ENCODE results near the gene LAMA3.
A peak's percentile ranks its signal among the peaks of the same experiment; 100 is the strongest.

Gene LAMA3

DNA sequence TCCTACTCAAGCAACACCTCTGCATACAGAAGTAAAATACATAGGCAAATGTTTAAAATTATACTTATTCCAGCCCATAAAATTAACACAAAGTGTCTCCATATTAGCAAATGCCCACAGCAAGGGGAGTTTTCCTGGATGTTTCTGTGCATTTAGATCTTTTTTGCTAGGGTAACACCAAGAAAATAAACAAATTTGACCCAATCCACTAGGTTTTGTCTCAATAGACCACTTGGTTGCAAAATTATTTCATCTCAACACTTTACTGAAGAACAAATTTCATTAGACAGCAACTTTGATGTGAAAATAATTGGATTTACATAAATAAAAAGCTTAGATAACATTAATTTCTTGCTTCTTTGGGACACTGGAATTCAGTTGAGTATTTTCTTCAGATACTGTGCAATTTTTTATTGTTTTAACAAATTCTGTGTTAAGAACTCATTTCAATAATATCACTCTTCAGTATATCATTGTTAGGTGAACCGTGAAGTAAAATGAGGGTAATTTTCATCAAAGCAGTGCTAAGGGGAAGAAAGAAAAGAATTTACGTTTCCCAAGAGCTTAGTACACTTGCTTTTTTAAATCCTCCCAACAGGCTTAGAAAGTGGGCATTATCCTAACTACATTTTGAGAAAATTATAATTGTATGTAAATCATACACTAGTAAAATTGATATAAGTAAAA is 191.8 kb downstream of the LAMA3 start:
- no peak for DNase-seq

DNA sequence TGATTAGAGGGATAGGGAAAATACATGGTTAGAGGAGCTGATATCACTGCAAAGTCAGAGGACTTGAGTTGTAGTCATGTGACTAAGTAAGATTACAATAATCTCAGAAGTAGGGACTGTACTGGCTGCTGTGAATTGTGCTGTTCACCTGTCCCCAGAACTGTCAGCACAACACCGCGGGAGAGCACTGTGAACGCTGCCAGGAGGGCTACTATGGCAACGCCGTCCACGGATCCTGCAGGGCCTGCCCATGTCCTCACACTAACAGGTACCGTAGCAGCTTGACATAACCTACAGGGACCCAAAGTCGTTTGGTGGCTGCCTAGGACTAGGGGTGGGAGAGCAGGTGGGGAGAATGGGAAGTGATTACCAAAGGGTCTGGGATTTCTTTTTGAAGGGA is 192.5 kb downstream of the LAMA3 start:
- no peak for DNase-seq

DNA sequence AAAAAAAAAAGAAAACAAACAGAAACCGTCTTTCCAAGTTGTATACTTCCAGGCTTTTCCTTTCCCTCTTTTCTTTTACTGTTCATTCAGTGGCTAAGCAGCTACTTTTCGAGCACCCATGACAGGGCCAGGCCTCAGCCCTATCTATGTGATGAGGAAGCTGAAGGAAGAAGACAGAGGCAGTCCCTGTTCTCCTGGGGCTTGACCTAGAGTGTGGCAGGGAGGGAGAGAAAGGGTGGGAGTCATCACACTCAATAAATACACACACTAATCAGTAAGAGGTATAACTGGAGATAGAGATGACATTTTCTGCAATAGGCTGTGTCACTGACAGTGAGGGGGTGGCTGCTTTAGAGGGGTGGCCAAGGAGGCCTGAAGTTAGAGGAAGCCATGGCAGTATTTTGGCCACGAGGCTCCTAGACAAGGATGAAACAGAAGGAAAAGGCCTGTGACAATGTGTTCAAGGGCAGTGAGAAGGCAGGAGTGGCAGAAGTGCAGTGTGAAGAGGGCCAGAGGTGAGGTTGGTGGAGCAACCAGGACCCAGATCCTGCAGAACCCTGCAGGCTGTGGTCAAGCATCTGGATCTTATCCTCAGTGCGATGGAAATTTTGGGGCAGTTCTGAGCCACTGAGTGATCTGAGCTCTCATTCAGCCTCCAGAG is 193.5 kb downstream of the LAMA3 start:
- DNase-seq, result no peak

DNA sequence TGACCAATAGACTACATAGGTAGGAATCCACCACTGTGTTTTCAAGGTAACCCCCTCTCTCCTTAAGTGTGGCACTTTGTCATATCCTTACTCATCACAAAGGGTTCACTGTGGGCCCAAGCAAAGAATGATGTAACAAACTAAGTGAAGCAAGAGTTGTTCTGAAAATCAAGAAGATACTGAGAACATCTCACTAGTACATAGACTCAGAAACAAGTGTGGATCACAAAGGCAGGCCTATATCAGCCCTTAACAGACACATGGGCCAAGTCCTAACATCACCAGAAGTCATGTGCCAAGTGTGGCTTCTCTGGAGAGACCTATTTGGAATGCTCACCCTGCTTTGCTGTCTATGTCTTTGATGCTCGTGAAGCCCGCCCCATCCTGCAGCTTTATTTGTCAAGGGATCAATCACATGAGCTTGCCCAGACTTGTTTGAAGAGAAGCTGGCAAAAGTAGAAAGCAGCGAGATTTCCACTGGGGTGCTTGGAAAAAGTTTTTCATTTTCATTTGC is 194.1 kb downstream of the LAMA3 start:
- DNase-seq, result no peak

DNA sequence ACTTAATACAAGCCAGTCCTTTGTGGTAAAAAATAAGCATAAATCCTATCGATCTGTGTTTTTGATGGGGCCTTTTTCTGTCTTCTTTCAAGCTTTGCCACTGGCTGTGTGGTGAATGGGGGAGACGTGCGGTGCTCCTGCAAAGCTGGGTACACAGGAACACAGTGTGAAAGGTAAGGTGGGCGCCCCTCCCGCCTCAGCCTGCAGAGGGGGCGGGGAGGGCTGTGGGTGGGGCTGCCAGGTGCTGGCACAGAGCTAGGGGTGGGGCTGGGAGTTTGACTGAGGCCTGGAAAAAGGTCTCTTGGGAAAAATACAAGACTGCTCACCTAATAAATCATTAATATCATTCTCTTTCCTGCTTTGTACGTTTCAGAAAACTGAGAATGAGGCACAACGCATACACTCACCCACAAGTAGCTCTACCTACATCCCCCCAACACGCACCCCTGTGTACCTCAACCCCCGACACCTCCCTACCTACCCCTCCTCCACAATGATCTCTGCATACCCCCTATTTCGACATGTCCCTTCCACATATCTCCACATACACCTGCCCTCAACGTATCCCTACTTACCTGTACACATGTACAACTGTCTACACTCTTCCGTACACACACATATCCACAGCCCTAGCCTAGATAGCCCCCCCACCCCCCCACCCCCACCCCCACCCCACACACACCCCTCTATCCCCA is 195.6 kb downstream of the LAMA3 start:
- DNase-seq, result no peak

DNA sequence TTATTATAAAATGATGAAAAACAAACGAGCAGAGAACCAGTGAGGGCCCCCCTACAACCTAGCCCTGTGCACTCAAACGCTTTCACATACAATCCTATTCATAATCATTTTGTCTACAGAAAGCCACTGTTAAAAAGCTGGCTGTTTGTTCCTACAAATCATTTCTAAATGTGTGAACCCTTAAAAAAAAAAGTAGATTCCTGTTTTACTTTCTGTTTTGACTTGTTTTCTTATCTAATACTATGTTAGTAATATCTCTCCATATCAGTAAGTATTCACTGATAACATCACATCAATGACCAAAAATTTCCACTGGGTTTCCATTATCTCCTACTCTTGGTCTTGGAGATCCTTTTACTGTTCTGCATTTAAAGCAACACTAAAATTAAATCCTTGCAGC is 196.5 kb downstream of the LAMA3 start:
- DNase-seq, result no peak

DNA sequence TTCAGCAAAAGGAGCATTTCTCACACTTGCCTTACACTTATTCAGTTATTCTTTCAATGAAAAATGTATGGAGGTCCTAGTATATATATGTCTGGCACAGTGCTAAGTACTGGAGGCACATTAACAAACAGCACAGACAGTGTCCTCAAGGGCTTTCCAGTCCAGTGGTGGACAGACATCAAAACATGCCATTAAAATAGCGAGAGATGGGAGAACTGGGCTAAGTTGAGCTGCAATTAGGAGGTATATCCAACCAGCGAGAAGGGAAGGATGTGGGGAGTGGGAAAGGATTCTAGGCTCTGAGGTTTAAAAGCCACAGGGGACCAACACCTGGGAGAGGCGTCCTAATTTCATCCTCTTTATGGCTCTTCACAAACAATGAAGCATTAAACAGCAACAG is 197.8 kb downstream of the LAMA3 start:
- no peak for DNase-seq

DNA sequence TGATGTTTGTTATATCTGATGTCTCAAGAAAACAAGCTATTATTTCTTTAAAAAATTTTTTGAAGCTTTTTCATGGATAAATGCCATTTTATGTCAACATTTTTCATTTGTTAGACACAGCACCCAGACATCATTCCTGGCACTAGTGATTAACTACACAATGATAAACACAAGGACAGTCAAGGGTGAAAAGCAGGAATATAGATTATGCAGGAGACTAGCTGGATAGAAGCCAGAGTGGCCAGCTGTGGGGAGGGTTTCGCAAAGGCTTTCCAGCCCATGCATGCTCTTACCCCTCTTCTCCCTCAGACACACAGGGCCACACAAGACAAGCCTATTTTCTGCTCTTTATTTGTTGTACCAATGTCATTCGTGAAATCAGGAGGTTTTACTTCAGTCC is 198.2 kb downstream of the LAMA3 start:
- DNase-seq, result no peak

DNA sequence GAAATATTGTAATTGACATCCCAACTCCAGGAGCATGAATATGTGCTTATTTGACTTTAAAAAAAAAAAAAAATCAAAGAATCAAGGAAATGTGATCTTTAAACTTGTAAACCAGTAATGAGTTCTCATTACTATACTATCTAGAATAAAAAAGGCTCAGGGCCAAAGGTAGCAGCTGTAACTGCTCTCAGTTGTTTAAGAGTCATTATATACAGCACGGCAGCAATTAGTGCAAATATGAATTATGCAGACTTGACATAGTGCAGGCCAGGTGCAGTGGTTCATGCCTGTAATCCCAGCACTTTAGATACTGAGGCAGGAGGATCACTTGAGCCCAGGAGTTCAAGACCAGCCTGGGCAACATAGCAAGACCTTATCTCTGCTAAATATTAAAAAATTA is 199.6 kb downstream of the LAMA3 start:
- DNase-seq, result no peak

DNA sequence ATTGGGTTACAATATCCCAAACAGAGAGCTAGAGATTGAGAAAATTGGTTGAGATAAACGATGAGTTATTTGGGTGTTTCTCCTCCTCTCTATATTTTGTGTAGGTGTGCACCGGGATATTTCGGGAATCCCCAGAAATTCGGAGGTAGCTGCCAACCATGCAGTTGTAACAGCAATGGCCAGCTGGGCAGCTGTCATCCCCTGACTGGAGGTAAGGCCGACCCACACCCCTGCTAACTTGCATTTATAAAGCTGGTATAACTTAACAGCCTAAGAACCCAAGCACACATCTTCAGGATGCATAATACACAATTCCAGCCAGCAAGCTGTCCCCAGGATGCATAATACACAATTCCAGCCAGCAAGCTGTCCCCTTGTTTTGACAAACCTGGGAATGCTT is 200.7 kb downstream of the LAMA3 start:
- DNase-seq, result no peak

DNA sequence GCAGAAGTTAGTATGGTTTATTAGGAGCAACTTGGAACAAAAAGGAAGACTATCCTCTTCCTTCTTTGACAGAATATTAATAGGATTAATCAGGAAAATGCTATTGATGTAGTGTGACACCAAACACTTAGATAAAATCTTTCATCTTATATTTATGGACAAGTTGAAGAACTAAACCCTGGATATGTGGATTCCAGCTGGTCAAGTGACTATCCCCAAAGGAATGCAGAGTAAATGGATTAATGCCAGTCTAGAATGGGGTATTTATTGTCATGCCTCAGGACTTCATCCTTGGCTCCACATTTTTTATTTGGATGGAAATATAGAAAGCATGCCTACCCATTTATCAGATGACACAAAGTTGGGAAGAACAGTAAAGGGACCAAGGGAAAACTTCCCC is 201.3 kb downstream of the LAMA3 start:
- DNase-seq, result no peak

DNA sequence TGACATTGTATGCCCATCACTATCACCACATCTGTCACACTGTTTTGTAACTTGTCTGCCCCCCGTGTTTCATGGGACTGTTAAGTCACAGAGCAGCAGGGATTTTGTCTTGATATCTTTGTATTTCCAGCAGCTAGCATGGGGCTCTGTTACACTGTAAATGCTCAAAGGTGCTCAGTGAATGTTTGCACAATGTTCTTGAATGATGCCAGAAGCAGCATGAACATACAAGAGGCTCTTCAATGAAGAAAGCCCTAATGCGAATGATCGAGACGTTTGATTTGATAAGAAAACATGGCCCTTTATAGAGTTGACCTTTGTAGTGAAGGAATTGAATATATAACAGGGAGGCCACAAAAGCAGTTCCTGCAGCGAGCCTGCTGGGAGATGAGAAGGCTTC is 204.4 kb downstream of the LAMA3 start:
- DNase-seq, result no peak

DNA sequence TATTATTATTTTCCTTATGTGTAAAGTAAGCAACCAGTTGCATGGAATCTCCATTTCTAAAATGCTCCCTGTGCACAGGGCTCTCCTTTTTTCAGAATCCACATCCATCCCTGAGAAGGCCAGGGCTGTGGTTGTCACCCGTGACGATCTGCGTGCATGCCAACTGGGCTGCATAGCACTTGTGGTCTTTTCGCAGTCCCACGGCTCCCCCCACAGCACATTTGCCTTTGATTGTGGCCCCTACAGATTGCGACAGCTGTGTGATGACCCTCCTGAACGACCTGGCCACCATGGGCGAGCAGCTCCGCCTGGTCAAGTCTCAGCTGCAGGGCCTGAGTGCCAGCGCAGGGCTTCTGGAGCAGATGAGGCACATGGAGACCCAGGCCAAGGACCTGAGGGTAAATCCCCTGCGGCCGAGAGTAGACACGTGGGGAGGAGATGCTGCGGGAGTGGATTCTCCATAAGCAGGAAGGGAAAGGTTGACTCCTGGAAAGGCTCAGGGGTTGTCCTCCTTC is 205.5 kb downstream of the LAMA3 start:
- DNase-seq, result no peak

DNA sequence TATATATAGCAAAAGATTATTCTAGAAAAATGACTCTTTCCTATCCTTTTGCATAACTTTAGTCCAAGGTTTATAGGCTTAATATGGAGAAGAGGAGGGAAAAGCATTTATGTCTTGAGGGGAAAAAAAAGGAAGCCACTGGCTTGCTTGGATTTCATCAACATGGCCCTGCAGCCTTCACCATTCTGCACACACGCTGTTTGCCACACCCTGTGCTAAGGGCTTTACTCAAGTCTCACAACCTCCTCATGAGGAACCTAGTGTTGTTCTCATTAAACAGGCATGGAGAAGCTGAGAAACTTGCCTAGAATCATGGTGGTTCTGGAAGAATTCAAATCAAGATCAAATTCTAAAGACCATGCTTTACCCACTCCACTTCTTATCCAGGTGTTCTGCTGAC is 208.0 kb downstream of the LAMA3 start:
- no peak for DNase-seq

DNA sequence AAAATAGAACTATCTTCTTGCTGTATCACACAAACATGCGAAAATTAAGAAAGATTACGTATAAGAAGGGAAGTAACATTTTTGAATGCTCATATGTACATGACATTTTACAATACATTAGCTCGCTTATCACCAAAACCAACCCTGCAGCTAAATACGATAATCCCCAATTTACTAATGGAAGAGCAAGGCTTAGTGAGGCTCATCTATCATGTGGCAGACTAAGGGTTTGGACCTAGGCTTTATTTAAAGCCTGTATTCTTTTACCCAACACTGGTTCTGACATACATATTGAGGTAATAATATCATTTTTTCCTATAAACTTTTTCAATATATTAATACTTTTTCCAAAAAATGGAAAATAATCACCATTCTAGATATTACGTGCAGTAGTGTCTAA is 208.5 kb downstream of the LAMA3 start:
- DNase-seq, result no peak

DNA sequence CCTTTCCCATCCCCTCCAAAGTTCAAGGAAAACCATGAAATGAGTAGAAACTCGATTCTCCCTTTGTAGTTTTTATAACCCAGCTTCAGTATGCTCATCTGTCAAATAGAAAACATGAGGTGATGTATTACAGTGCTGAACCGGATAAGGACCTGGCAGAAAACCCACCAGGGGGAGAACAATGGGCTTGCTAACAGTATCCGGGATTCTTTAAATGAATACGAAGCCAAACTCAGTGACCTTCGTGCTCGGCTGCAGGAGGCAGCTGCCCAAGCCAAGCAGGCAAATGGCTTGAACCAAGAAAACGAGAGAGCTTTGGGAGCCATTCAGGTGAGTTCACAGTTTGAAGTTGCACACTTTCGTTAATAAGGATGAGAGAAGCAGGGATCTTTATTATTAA is 211.7 kb downstream of the LAMA3 start:
- no peak for DNase-seq

DNA sequence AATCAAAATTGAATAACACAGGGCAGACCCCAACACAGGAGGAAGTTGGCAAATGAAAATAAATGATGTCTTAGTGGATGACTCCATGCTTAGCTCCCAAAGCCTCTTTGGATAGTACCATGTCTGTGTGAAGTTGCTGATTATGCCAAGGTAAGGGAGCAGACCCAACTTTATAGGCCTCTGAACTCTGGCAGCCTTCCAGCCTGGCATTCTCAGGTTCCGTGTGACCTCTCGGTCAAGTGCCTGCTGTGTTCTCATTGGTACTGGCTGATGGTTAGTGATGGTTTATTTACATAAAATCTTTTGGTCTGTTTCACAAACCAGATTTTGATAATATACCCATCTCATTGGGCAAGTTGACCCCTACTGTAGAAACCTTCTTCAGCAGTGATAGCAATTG is 213.1 kb downstream of the LAMA3 start:
- DNase-seq, result no peak

DNA sequence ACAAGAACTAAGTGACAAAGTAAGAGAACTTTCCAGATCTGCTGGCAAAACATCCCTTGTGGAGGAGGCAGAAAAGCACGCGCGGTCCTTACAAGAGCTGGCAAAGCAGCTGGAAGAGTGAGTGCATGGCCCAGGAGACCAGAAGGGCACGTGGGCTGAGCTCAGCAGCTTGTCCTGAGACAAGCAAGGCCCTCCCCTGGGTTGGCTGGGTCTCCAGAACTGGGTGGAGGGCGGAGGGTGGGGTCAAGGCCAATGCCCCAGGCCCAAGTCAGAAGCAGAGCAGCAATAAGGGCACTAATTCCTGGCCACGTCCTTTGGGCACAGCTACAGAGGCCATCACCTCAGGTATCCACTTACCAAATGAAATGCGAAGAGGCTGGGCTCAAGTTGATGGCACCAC is 214.7 kb downstream of the LAMA3 start:
- DNase-seq, result no peak

DNA sequence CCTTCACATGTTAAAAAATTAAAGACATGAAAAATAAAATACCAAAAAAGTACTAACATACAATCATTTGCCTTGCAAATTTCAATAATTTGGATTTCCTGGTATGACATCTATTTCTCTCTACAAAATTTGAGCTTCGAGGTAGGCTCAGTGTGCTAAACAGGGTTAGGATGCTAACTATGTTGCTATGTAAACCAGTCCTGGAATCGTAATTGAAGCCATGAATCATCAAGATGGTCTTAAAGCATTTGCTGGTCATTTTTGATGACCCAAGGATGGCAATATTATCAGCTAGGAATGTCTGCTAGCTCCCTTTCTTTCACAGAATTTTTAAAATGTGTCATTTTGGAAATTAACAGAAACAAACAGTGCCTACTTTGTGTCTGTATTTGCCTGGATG is 217.4 kb downstream of the LAMA3 start:
- no peak for DNase-seq

DNA sequence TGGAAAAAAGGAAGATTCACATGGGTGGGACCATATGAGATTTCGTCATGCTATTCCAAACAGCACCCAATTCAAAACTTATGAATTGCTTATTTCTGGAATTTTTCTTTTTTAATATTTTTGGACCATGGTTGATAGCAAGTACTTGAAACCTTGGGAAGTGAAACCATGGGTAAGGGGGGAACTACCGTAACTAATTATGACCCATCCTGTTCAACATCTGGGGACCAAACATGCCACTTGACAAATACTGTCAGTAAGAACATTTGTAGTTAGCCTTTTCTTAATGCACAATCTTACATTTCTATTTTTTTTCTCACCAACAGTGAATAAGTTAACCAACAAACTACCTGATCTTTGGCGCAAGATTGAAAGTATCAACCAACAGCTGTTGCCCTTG is 219.6 kb downstream of the LAMA3 start:
- DNase-seq, result no peak

DNA sequence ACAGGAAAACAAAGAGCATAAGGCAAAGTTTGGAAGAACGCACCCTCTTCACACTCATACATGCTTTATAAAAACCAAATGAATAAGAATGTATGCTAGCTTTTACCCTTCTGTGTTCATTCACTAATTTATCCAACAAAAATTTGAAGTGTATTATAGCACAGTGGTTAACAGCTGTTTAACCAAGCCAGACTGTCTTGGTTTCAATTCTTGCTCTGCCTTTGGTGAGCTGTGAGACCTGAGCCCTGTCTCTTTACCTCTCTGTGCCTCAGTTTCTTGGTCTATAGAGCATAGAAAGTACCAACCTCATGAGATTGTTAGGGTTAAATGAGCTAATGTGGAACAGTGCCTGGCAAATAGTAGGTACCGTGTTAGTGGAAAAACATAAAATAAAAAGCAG is 220.8 kb downstream of the LAMA3 start:
- no peak for DNase-seq

DNA sequence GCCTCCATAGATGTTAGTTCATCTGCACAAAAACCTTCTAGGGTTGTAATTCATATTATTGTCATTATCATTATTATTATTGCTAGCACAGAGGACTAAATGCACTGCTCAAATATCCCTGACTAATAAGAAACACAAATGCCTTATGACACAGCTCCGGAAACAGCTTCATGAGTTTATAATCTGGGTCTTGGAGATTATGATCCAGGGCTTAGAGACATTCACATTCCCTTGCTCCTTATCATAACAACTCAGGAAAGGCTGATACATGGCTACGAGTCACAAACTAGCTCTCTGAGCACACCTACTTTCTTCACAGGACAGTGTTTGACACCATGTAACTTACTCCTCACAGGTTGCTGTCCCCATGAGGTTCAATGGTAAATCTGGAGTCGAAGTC is 223.1 kb downstream of the LAMA3 start:
- DNase-seq, result no peak

DNA sequence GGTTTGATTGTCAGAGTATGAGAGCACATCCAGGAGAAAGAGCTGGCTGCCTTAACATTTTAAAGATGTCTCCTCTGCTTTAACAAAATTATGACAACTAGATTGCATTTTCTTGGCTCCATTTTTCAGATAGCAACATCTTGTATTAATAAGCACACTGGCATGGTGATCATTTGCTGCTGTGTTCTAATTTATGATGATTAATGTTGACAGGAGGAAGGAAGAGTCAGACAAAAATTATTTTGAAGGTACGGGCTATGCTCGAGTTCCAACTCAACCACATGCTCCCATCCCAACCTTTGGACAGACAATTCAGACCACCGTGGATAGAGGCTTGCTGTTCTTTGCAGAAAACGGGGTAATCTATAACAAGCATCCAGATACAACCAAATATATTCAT is 227.1 kb downstream of the LAMA3 start:
- no peak for DNase-seq

DNA sequence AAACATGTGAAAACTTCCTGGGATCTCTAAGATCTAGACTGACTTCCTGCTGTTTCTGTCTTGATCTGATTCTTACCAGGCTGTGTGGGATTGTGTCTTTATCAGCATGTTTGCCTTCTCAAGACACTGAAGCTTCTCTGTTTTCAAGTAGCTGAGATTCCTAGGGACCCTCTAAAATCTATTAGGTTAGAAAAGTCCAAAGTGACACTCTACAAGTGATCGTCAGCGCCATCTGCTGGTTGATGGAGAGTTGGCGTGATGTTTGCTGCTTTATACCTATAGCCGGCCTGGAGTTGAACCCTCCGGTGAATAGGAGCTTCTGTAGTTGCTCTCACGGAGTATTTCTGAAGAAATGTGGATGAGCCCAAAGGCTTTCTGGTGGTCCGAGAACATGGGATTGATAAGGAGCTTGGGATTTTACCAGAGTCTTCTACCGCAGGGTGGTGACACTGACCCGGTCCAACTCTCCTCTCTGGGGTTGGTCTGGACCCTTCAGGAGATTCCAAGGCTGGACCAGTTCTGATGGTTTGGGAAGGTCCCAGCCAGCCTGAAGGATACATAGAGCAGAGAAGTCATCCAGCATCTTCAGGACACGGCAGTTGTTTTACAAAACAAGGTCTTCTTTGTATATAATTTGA is 229.3 kb downstream of the LAMA3 start:
- DNase-seq, result peak; percentile 87

Measured in stimulated activated CD4-positive, alpha-beta T cell treated with anti-CD3 and anti-CD28 coated beads, Interleukin-15, amount 100 ng/mL, for 24 hours (primary cell).